DND-41 (cell line): ENCODE data around the gene EIF2S3.

Experiments used
- ATAC-seq: fragments of 200-7000 bp; cut with Tn5 transposase; 3 replicates; pipeline ENCODE4 v1.9.1; 2021; ENCODE audit warnings: low read depth; ENCODE audit not compliant: insufficient read depth
- DNase-seq: peaks from one replicate; pipeline ENCODE4 v3.0.0-alpha.2; 2020
- H2AFZ ChIP-seq: 2 replicates; pipeline ENCODE4 v1.6.0; 2012; ENCODE audit warnings: low read depth, low read length
- H3K27ac ChIP-seq: 2 replicates; pipeline ENCODE4 v1.5.1; 2012; ENCODE audit warnings: low read length, inconsistent platforms
- H3K27me3 ChIP-seq: fragments of 200-600 bp; sonication (generic); 2 replicates; pipeline ENCODE4 v1.6.0; 2012; ENCODE audit warnings: low read length, mild to moderate bottlenecking, inconsistent platforms; ENCODE audit not compliant: insufficient read depth, poor library complexity
- H3K36me3 ChIP-seq: 2 replicates; pipeline ENCODE4 v1.5.1; 2012; ENCODE audit warnings: low read length, inconsistent platforms; ENCODE audit not compliant: insufficient read depth
- H3K4me1 ChIP-seq: 2 replicates; pipeline ENCODE4 v1.5.1; 2012; ENCODE audit warnings: mild to moderate bottlenecking, low read length; ENCODE audit not compliant: insufficient read depth
- H3K4me2 ChIP-seq: 2 replicates; pipeline ENCODE4 v1.6.0; 2012; ENCODE audit warnings: mild to moderate bottlenecking, moderate library complexity, low read length, inconsistent platforms; ENCODE audit not compliant: insufficient read depth
- H3K4me3 ChIP-seq, 2 experiments: fragments of 200-600 bp in 1 of 2; shearing (Covaris generic) in 1 of 2; 2 replicates each; pipeline ENCODE4 v1.5.1; 2012 to 2016; ENCODE audit warnings: inconsistent platforms in 2 of 2, low read length in 2 of 2, mild to moderate bottlenecking in 2 of 2, low read depth in 1 of 2, moderate library complexity in 1 of 2
- H3K79me2 ChIP-seq: 2 replicates; pipeline ENCODE4 v1.6.0; 2012; ENCODE audit warnings: low read length, inconsistent platforms; ENCODE audit not compliant: insufficient read depth
- H3K9ac ChIP-seq: 2 replicates; pipeline ENCODE4 v1.6.0; 2012; ENCODE audit warnings: low read depth, mild to moderate bottlenecking, inconsistent platforms, low read length, moderate library complexity
- H3K9me3 ChIP-seq: 2 replicates; pipeline ENCODE4 v1.5.1; 2012; ENCODE audit warnings: low read length, moderate library complexity, mild to moderate bottlenecking, inconsistent platforms; ENCODE audit not compliant: insufficient read depth, severe bottlenecking
- H4K20me1 ChIP-seq: 2 replicates; pipeline ENCODE4 v1.6.0; 2012; ENCODE audit warnings: low read length; ENCODE audit not compliant: insufficient read depth
- CTCF ChIP-seq: IDR thresholded peaks from 2 replicates; pipeline ENCODE4 v1.5.1; 2012; ENCODE audit warnings: borderline replicate concordance, low read length, moderate library complexity, mild to moderate bottlenecking; ENCODE audit not compliant: poor library complexity, severe bottlenecking; ENCODE audit errors: extremely low read depth
- EZH2 ChIP-seq: IDR thresholded peaks from 3 replicates; pipeline ENCODE4 v1.6.1; 2012; ENCODE audit warnings: borderline replicate concordance, low read depth, mild to moderate bottlenecking, moderate library complexity, low read length, inconsistent platforms; ENCODE audit not compliant: severe bottlenecking

The EIF2S3 gene

GRCh38 chrX:24125028-24125612 is 70.4 kb downstream of the EIF2S3 start:
- Histone ChIP-seq H3K4me1 (no peaks in the 10 kb centered on the region), H3K79me2 (no peaks in the 10 kb centered on the region), H3K4me2 (no peak overlapping the region), H4K20me1 (no peaks in the 10 kb centered on the region), H2AFZ (no peak overlapping the region), H3K36me3 (no peaks in the 10 kb centered on the region), H3K9me3 (no peaks in the 10 kb centered on the region), H3K9ac (no peak overlapping the region), H3K4me3 (no peak overlapping the region), H3K27me3 (no peaks in the 10 kb centered on the region), H3K27ac (no peak overlapping the region)
- no peak for DNase-seq
- no peak for ATAC-seq
- TF ChIP-seq EZH2 (no peak), CTCF (no peak)
